ENCODE results near the gene ZBTB38. TPM values are rescaled to one million over a fixed set of nuclear protein-coding genes. Genes with fewer than 3 reads are reported as not detected.

The ZBTB38 gene
- total RNA-seq, 1 donor from 2014 or later, result 29.4 TPM

GRCh38 chr3:141397996-141398395 is 29.7 kb downstream of the ZBTB38 start:
- H3K4me1 Mint-ChIP-seq (ENCODE audit: unreplicated experiment), result peaks cover 25% of the 10 kb centered on the region
- H3K27ac Mint-ChIP-seq, result no peak overlapping the region
- TF ChIP-seq CTCF (conservative IDR thresholded peaks at IDR 0.05), result no peak
- no peak overlapping the region for H3K4me3 Mint-ChIP-seq
- H3K9me3 Mint-ChIP-seq, result no peaks in the 10 kb centered on the region
- peaks cover 3% of the 10 kb centered on the region for H3K36me3 Mint-ChIP-seq
- no peaks in the 10 kb centered on the region for H3K27me3 Mint-ChIP-seq
- DNase-seq (ENCODE audit: extremely low spot score, unreplicated experiment), result no peak

- H3K27ac Mint-ChIP-seq, result peak overlapping the region; percentile 24
- H3K36me3 Mint-ChIP-seq, result peaks cover 7% of the 10 kb centered on the region
- H3K4me3 Mint-ChIP-seq, result no peak overlapping the region
- H3K4me1 Mint-ChIP-seq (ENCODE audit: unreplicated experiment), result peaks cover 20% of the 10 kb centered on the region
- H3K9me3 Mint-ChIP-seq, result no peaks in the 10 kb centered on the region
- H3K27me3 Mint-ChIP-seq, result no peaks in the 10 kb centered on the region
- no peak for DNase-seq (ENCODE audit: extremely low spot score, unreplicated experiment)
- TF ChIP-seq CTCF (conservative IDR thresholded peaks at IDR 0.05), result no peak
Observed at GRCh38 chr3:141399200-141399599, 30.9 kb downstream of the ZBTB38 start.

GRCh38 chr3:141400073-141400971 is 32.0 kb downstream of the ZBTB38 start:
- H3K36me3 Mint-ChIP-seq, result peaks cover 16% of the 10 kb centered on the region
- no peak for DNase-seq (ENCODE audit: extremely low spot score, unreplicated experiment)
- H3K4me3 Mint-ChIP-seq, result no peak overlapping the region
- peaks cover 15% of the 10 kb centered on the region for H3K4me1 Mint-ChIP-seq (ENCODE audit: unreplicated experiment)
- no peak for TF ChIP-seq CTCF (conservative IDR thresholded peaks at IDR 0.05)
- no peaks in the 10 kb centered on the region for H3K9me3 Mint-ChIP-seq
- H3K27ac Mint-ChIP-seq, result no peak overlapping the region
- no peaks in the 10 kb centered on the region for H3K27me3 Mint-ChIP-seq

GRCh38 chr3:141401095-141401494 is 32.8 kb downstream of the ZBTB38 start:
- peak overlapping the region; percentile 65 for H3K4me3 Mint-ChIP-seq
- no peaks in the 10 kb centered on the region for H3K27me3 Mint-ChIP-seq
- no peaks in the 10 kb centered on the region for H3K9me3 Mint-ChIP-seq
- H3K27ac Mint-ChIP-seq, result no peak overlapping the region
- H3K36me3 Mint-ChIP-seq, result peaks cover 22% of the 10 kb centered on the region
- H3K4me1 Mint-ChIP-seq (ENCODE audit: unreplicated experiment), result peaks cover 15% of the 10 kb centered on the region
- no peak for DNase-seq (ENCODE audit: extremely low spot score, unreplicated experiment)
- no peak for TF ChIP-seq CTCF (conservative IDR thresholded peaks at IDR 0.05)

- no peak for DNase-seq (ENCODE audit: extremely low spot score, unreplicated experiment)
- Mint-ChIP-seq H3K27me3 (no peaks in the 10 kb centered on the region), H3K4me1 (ENCODE audit: unreplicated experiment) (peaks cover 20% of the 10 kb centered on the region), H3K9me3 (no peaks in the 10 kb centered on the region), H3K36me3 (peaks cover 29% of the 10 kb centered on the region), H3K4me3 (peak overlapping the region; percentile 85), H3K27ac (peak overlapping the region; percentile 83)
- no peak for TF ChIP-seq CTCF (conservative IDR thresholded peaks at IDR 0.05)
Observed at GRCh38 chr3:141401573-141402475, 33.5 kb downstream of the ZBTB38 start.
